SIG-M5 treated with dmso at 0.1 percent for 504 hours (cell line): Measurements from ENCODE around the gene GTF3C1.
"Not testable (repeated sequence)": the region's sequence is repeated elsewhere in the genome, so short reads cannot be mapped to it uniquely, and the experiment has no call there.

Experiments used
- DNase-seq: peaks from one replicate; lab custom pipeline; 2025; ENCODE audit not compliant: unreplicated experiment; lab: John Stamatoyannopoulos, UW

Gene GTF3C1

GRCh38 chr16:27464626-27465482 is 84.9 kb downstream of the GTF3C1 start:
- no peak for DNase-seq

GRCh38 chr16:27463741-27464591 is 85.7 kb downstream of the GTF3C1 start:
- no peak for DNase-seq

GRCh38 chr16:27462846-27463682 is 86.6 kb downstream of the GTF3C1 start:
- DNase-seq = no peak

- no peak for DNase-seq
Measured at GRCh38 chr16:27462200-27462845, 87.4 kb downstream of the GTF3C1 start.

DNA sequence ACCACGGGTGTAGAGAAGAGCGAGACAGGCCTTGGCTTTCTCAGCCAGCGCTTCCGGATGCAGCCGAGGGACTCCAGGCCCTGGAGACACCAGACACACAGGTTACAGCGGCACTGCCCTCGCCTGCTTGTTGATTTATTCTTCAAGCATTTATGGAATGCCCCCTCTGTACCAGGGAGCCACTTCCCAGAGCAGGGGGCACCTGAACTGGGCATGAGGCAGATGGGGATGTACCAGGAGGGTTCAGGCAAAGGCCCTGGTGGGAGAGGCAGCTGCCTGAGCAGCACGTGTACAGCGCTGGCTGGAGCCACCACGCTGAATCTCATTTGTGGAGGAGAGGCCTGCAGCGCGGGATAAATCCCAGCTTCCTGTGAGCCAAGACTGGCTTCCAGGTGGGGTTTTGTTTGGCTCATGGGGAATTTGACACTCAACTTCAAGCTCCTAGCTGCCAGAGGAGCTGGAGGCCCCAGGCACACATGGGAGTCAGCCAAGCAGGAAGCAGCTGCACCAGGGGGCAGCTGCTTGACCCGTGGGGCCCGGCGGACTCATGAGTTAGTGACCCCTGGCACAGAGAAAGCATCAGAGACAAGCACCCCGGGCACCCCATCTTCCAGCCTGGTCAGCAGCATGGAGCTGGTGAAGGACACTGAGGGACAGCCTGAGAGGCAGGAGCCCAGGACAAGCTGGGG is 88.1 kb downstream of the GTF3C1 start:
- no peak for DNase-seq

DNA sequence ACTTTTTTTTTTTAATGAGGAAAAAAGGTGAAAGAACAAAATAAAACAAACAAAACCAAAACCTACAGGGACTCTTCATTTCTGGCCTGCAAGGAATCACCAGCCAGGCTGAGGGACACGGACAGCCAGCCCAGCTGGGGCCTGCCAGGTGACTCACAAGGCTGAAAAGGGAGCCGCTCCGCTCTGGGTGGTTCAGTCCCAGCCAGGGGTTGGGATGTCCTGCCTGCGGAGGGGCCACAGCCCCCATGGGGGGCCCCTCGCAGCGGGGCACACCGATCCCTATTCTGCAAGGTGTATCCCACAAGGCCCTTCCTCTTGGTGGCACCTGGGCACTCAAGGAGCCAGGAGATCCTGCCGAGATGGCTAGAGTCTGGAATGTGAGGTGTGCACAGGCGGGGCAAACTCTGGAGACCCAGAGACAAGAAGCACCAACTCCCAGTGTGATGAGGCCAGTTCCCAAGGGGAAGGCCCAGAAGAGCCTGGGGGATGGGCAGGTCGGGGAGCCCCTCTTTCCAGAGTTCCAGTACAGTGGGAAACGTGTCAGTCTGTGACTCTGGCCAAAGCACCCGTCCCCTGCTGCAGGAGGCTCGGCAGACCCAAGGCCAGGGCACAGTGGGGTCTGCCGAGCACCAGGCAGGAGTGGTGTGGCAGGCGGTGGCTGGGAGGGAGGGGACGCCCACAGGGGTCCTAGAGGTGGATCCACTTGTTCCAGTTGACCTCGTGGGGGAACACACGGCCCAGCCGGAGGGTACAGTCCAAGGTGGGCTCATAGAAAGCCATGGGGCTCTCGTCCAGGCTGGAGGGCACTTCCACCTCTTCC is 88.8 kb downstream of the GTF3C1 start:
- no peak for DNase-seq

DNA sequence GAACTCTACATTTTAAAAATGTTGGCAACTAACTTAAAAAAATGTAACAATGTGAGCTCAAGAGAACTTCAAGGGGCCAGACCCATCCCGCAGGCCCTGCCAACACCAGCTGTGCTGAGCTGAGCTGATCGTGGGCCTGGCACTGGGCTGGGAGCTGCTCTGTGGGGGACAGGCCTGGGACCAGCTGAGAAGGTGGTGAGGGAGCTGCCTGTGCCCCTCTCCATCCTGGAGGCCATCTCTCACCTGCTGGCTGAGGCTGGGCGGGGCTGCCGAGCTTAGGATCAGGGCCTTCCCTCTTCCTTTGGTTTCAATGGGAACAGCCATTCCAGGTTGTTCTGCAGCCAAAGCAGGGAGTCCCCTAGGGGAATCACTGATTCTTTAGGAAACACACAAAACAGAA is 89.5 kb downstream of the GTF3C1 start:
- no peak for DNase-seq

- no peak for DNase-seq
Measured at GRCh38 chr16:27458987-27459688, 90.6 kb downstream of the GTF3C1 start.

DNA sequence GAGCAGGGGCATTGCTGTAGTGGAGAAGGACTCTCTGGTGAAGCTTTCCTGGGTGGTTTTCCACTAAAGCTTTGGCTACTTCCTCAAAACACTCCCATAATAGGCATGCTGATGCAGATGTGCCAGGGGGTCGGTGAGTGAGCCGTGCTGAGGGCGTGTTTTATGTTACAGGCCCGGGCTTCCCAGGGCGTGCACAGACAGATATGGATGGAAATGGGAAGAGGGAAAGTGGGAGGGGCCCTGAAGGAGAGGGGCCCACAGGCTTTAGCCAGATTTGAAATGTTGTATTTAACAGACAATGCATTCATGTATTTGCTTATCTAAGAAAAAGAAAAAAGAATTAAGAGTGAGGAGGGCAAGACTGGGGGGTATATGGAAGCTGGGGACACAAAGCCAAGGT is 91.5 kb downstream of the GTF3C1 start:
- DNase-seq = no peak

- DNase-seq = not testable (repeated sequence)
Measured at GRCh38 chr16:27457605-27457900, 92.2 kb downstream of the GTF3C1 start.

DNA sequence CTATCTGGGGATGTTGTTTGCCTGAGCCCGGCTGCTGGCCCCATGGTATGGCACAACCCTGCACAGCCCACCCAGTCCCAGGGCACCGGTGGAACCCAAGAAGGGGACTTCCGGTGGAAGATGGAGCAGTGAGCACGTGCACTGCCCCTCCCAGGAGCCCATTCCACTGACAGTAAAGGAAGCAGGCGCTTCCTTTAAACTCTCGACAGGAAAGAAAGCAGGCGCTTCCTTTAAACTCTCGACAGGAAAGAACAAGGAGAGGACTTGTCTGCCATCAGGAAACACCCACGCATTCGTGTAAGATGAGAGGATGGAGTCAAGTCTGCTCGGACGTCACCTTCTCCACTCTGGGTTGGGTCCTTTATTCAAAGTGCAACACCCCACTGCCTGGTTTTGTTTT is 94.0 kb downstream of the GTF3C1 start:
- no peak for DNase-seq

DNA sequence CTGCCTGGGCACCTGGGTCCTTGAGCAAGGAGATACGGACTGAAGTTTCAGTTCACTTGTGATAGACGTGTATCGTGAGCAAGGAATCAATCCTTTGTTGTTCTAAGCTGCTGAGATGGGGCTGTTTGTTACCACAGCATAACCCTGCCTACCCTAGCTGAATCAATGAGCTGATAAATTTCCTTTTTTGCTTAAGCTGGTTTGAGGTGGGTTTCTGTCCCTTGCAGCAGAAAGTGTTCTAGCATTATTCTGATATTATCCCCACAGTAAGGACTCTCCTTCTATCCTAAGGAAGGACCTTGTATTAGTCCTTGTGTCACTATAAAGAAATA is 96.3 kb downstream of the GTF3C1 start:
- DNase-seq = no peak

- no peak for DNase-seq
Measured at GRCh38 chr16:27452569-27453493, 96.9 kb downstream of the GTF3C1 start.

DNA sequence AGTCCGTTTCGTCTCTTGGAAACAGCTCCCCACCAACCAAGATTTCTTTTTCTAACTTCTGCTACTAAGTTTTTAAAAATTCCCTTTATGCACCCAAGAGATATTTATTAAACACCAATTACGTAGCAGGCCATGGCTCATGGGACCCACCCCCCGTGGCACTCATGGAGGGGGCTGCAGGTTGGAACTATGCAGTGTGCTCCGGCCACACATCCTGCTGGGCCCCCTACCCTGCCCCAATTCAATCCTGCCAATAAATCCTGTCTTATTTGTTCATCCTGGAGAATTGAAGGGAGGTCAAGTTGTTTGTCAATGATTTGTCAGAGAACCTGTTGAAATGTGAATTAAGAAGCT is 99.5 kb downstream of the GTF3C1 start:
- DNase-seq = no peak

DNA sequence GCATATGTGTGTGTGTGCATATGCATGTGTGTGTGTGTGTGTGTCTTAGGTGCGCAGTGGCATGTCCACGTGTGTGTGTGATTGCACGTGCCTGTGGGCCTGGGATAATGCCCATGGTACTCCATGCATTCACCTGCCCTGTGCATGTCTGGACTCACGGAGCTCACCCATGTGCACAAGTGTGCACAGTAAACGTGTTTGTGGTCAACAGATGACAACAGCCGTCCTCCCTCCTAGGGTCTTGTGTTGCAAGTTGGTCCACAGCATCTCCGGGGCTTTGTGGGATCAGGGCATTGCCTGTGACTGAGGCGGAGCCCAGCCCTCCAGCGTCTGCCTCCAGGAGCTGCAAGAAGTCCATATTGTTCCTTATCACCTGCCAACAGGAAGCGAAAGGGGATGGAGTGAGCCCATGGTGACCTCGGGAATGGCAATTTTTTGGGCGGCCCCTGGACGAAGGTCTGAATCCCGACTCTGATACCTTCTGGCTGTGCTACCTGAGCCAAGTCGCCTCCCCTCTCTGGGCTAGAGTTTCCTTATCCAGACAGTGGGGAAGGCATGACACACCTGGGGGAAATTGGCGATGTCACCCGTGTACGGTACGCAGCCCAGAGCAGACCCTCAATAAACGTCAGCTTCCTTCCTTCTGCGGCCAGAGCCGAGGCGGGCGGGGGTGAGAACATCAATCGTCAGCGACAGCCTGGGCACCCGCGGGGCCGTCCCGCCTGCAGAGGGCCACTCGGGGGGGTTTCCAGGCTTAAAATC is 100.1 kb downstream of the GTF3C1 start:
- no peak for DNase-seq

DNA sequence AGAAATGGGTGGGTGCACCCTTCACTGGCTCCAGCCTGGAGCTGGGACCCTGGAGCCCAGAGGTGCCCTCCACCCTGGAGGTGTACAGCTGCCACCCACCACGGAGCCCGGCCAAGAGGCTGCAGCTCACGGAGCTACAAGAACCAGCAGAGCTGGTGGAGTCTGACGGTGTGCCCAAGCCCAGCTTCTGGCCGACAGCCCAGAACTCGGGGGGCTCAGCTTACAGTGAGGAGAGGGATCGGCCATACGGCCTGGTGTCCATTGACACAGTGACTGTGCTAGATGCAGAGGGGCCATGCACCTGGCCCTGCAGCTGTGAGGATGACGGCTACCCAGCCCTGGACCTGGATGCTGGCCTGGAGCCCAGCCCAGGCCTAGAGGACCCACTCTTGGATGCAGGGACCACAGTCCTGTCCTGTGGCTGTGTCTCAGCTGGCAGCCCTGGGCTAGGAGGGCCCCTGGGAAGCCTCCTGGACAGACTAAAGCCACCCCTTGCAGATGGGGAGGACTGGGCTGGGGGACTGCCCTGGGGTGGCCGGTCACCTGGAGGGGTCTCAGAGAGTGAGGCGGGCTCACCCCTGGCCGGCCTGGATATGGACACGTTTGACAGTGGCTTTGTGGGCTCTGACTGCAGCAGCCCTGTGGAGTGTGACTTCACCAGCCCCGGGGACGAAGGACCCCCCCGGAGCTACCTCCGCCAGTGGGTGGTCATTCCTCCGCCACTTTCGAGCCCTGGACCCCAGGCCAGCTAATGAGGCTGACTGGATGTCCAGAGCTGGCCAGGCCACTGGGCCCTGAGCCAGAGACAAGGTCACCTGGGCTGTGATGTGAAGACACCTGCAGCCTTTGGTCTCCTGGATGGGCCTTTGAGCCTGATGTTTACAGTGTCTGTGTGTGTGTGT is 100.9 kb downstream of the GTF3C1 start:
- no peak for DNase-seq
